Glomerular visceral epithelial cell (primary cell): ENCODE data around the gene C1QTNF6.

ENCODE experiments used
- DNase-seq: peaks from one replicate; pipeline ENCODE4 v3.0.0-alpha.2; 2016; ENCODE audit errors: extremely low spot score

C1QTNF6 gene

DNA sequence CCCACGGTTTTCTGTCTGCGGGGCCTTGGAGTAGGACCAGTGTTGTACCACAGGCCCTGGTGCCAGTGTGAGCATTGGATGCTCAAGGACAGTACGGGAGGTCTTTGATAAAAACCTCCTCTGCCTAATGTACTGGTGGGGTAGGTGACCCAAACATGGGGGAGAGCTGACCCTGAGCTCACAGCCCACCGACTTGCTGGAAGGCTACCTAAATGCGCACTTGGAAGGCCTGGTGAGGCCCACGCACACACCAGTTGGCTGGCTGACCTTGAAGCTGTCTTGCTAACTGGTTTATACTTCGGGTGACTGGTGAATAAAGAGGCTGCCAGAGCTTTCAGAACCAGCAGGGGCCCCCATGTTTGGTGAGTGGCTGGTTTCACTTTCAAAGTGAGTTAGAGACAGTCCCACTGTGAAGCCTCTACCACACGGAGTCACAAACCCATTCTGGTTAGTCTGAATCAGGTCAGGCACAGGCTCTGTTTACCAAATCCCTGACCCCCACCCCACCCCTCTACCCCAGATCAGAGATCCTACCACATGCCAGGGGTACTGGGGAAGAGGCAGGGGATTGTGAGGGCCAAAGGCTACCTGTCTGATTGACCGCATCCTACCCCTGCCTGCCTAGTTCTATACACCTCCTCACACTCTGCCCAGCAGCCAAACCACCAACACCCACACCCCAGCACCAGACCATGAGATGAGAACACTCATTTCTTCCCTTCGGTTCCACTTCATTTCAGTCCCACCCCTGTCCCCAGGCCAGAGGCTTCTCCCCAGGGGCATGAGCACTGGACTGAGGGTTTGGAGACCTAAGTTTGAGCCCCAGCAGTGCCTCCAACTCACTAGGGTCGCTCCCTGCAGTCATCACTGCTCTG, 25.6 kb downstream of the C1QTNF6 start:
- DNase-seq = no peak

DNA sequence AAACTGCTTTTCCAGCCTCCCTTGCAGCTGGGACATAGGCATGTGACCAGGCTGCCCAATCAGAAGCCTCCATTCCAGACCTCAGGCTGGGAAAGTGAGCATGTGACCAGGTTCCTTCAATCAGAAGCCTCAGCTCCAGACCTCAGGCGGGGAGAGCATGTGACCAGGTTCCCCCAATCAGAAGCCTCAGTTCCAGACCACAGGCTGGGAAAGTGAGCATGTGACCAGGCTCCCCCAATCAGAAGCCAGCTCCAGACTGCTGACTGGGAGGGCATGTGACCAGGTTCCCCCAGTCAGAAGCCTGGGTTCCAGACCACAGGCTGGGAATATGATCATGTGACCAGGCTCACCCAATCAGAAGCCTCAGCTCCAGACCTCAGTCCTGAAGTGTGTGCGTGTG, 26.6 kb downstream of the C1QTNF6 start:
- no peak for DNase-seq

DNA sequence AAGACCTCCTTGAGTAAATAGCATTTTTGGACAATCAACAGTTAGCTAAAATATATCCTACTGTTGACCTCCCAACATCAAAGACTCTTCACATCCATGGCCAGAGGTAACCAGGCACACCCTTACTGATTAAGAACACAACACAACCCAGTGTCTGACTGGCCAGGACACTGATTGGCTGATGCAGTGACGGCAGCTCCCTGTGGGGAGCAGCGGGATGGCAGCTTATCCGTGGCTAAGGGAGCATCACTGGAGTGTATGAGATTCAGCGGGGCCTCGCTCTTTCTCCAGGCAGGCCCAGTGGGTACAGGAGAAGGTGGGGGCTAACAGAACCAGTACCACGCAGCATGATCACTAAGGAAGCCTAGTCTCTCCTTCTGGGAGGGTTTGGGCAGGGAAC, 28.0 kb downstream of the C1QTNF6 start:
- DNase-seq = no peak

DNA sequence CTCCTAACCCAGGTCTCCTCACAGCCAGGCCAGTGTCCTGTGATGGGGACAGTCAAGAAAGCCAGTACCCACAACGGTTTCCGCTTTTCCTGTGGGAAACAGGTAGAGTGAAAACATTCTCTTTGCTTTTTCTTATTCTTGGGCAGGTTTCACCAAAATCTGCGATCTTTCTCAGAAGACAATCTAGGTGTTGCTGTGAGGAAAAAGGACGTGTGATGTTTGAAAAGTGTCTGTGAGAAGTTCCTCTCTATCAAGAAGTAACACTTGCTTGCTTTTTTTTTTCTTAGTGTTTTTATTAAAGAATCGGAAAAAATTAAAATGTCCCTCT, 29.1 kb downstream of the C1QTNF6 start:
- DNase-seq = no peak

DNA sequence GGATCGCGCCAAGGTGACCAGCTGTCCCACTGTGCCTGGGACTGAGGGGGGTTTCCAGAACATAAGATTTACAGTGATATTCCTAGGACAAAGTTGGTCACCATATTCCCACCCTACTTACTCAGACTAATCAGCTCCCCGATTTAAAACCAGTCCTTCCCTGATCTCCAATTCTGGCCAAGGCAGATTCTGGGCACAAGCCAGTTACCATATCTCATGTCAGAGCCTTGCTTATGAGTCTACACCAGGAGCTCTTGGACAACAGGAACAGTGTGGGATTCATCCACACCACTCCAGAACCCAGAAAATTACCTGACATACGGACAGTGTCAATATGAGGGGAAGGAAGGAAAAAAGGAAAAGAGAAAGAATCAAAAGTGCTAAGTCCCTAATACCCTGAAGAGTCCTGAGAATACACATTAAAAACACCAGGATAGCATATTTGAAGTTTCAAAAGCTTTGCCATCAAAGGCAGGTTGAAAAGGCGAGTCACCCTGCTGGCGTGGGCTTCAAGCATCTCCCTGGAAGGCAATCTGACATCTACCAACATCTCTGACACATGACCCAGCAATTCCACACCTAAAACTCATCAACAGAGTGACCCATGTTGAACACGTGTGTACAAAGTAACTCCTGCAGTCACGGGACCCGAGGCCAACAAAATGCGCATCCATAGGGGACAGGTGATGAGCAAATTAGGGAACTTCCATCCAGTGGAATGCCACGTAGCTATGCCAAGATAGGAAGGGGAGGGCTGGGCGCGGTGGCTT, 30.3 kb downstream of the C1QTNF6 start:
- DNase-seq = no peak

DNA sequence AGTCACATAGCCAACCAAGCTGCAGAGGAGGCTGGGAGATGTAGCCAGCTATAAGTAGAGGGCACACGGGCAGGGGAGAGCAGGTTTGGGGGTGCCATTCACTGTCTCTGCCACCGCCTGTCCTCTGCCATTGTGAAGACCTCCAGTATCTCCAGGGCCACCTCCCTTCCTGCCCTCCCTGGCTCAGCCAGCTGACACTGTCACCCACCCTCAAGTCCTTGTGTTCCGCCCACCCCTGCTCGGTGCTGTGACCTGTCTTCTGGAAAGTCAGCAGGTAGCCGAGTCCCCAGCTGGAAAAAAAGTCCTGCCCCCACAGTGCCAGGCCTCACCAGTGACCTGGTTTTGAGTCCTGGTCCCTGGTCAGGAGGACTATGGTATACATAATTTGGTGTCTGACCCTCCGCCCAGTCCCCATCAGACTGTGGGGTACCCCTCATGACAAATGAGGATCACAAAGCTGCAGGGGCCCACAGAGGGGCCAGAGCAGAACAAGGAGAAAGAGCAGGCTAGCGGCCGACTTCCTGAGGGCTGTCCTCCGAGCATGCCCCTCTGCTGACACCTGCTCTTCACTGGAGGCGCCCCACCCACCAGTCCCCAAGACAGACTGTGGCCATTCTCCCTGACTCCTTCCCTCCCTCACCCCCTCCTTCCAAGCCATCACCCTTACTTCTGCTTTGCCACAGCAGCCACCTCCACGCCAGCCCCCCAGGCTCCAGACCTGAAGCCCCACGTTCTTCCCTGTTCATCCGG, 31.2 kb downstream of the C1QTNF6 start:
- DNase-seq = no peak

DNA sequence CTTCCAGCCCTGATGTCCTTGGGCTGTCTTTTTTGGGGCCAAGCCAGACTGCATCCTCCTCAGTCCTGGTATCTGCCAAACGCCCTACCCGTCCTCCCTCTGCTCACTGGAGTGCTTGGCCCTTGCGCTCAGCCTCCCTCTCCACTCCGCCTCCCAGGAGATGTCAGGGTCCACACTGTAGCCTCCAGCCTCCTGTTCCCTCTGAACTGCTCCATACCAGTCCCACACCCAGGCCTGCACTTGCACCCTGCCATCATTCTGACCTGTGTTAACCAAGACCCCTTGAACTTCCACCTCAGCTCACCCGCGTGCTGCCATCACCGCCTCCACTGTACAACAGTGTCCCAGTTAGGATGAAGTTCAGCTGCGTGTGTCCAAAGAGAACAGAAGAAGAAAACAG, 32.1 kb downstream of the C1QTNF6 start:
- no peak for DNase-seq

DNA sequence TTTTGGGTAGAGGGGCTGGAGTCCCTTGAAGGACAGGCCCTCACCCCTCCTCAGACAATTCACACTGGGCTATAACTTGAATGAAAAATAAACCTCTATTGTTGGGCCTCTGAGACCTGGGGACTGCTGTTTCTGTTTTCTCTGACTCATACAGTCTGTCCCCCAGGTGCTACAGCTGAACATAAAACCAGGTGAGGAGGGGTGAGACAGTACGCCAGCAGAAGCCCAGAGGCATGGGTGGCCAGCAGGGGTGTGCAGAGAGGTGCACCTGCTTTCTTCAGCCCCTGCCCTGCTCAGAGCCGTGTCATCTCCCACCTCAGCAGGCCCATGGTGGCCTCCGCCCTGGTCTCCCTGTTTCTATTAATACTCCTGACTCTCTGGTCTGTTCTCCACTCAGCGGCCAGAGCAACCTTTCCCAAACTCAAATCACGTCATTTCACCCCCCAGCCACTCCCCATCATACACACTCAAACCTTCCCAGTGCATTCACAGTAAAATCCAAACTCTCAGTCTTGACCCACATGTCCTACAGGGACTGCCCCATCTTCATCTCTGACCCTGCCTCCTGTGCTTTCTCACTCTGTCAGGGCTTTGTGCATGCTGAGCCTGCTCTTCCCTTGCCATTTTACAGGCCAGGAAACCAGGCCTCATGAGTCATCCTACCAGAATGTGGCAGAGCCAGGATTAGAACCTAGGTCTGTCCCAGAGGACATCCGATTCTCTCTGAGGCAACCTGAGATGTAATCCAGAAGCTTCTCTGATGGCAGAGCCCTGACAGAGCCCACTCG, 32.9 kb downstream of the C1QTNF6 start:
- DNase-seq = no peak

DNA sequence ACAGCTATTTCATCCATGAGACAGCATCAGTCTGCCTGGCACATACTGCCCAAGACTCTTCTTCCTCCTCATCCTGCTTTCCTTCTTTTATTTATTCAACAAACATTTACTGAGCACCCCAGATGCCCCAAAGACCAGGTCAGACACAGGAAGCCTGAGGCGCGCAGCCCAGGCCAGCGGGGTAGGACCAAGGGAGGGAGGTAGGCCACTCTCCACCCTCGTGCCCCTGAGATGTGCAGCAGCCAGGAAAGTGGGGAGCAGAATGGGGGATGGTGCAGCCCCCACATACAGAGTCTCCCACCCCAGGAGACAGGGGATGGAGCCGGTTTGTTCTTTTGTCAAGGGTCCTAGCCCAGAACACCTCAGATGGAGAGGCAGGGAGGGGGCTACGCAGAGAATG, 34.1 kb downstream of the C1QTNF6 start:
- DNase-seq = no peak

DNA sequence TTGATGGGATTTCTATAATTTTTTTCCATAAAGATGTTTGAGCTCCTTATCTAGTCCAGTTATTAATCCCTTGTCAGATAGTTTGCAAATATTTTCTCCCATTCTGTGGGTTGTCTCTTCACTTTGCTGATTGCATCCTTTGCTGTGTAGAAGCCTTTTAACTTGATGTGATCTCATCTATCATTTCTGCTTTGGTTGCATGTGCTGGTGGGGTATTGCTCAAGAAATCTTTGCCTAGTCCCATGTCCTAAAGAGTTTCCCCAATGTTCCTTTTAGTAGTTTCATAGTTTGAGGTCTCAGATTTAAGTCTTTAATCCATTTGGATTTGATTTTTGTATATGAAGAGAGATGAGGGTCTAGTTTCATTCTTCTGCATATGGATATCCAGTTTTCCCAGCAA, 36.6 kb downstream of the C1QTNF6 start:
- no peak for DNase-seq

DNA sequence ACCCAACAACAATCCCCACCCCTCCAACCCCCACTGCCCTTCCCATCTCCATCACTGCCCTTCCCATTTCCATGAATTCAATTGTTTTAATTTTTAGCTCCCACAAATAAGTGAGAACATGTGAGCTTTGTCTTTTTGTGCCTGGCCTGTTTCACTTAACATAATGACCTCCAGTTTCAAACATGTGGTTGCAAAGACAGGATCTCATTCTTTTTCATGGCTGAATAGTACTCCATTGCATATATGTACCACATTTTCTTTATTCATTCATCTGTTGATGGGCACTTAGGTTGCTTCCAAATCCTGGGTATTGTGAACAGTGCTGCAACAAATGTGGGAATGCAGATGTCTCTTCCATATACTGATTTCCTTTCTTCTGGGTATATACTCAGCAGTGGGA, 37.3 kb downstream of the C1QTNF6 start:
- DNase-seq = no peak

DNA sequence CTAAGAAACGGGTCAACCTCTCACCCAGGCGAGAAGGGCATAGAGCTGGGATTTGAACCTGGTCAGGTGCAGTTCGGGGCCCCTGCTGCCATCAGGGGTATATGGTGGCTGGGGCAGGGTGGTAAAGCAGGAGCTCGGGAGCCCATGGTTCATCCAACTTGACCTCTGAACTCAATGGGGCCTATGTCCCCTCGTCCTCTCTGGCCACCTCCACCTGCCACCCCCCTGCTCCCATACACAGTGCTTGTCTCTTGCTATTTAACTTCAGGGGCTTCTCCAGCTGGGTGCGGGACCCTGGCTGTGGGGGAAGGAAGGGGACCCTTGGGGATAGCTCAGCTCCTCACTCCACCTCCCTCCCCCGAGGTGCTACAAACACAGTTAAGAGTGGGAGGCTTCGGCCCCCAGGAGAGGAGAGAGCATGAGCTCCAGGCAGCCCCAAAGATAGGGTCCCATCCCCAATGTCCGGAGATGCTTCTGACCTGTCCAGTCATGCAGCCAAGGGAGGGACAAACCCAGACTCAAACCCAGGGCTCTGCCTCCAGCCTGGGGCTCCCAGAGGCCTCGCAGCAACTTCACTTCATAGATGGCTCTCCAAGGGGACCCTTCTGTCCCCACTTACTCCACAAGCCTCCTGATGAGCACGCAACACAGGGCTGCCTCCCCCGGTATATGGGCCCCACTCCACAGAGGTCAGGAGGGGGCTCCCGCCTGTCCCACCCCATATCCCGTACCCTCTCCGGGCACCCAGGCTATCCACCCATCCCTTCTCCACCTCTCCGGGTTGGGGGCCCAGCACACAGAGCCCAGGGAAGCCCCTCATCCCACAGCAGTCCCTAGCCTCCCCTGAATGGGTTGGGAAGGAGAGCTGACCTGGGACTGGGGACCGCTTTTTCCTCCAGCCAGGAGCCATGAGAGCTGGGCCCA, 39.0 kb downstream of the C1QTNF6 start:
- DNase-seq = no peak

DNA sequence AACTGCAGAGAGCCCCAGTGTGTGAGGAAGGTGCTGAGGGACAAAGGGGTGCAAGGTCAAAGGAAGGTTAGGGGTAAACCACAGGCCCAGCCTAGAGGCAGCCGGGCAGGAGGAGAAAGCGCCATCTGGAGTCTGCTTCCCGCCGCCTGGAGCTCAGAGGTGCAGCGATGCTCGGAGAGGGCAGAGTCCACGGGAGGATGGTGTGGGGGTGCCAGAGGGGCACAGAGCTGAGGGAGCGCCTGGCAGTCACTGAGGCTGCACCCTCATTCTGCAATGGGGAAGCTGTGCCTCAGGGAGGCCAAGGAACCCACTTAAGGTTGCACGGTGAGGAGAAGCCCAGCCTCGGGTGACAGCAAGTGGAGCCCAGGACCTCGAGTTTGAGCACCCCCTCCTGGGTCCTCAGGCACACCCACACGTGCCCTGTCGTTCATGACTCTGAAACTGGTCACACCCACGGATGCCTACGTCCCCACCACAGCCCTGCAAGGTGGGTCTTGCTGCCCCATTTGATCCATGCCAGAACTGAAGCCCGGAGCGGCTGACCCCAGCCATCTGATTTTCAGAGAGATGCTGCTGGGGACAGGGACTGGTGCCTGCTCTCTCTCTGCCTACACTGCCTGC, 39.9 kb downstream of the C1QTNF6 start:
- DNase-seq = no peak

DNA sequence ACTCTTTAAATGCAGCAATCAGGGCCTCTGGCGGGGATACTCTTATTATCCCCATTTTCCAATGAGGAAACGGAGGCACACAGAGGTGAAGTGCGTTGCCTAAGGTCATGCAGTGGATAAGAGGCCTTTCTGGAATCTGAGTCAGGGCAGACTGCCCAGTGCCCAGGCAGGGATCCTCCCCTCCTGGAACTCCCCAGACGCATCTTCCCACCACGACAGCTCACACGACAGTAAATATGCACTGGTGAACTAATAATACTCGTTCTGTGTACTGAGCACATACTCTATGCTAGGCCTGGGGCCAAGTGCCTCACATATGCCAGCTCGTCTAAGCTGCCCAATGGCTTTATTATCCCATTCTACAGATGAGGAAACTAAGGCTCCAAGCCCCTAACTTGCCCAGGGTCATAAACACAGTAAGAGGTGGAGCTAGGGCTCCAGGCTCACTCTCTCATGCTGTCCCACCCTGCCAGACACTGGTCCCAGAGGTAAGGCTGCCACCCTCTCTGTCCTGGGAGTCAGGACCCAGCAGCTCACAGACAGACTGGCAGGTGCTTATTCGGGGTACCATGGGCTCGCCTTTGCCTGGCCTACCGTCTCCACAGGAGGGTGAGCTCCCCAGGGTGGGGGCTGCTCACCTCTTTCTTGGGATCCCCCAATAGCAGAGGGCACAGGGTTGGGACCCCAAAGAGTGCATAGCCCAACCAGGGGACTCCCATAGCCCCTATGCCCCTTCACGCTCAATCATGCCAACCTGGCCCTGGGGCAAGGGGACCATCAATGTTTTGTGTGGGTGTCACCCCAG, 40.7 kb downstream of the C1QTNF6 start:
- no peak for DNase-seq

DNA sequence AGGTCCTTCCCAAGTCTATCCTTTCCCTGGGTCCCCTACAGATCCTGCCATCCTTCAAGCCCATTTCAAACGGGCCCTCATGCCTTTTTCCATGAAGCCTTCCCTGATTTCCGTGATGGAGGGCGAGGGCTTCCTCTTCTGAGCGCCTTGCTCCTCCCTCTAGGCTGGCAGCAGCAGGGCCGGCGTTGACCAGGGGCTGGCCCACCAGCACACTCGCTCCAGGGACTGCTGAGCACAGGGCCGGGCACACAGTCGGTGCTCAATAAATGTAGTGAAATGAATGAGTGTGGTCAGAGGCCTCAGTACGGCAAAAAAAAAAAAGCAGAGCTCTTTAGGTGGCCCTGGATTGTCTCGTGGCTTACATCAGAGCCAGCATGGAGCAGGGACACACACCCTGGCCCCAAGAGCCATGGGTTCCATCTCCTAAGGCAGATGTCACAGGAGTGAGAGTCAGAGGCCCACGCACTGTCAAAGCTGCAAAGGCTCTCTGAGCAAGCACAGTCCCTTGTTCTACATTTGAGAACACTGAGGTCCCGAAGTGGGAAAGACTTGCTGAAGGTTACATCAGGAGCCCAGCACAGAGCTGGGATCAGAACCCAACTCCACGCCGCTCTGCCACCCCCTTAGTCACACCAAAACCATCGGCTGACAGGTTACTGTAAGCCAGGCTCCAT, 41.4 kb downstream of the C1QTNF6 start:
- no peak for DNase-seq

DNA sequence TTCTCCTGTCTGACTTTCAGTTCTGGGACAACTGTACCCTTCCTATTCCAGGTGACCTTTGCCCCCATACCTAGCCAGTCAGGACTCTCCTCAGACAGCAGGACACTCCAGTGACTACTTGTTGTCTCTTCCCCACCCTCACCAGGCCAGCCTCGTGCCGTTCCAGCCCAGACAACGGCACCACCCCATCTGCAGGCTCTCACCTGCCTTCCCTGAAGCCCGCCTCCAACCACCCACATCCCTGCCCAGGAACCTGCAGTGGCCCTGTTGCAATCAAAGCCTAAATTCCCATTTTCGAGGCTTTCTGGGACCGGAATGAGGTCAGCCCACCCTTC, 42.0 kb downstream of the C1QTNF6 start:
- DNase-seq = no peak

DNA sequence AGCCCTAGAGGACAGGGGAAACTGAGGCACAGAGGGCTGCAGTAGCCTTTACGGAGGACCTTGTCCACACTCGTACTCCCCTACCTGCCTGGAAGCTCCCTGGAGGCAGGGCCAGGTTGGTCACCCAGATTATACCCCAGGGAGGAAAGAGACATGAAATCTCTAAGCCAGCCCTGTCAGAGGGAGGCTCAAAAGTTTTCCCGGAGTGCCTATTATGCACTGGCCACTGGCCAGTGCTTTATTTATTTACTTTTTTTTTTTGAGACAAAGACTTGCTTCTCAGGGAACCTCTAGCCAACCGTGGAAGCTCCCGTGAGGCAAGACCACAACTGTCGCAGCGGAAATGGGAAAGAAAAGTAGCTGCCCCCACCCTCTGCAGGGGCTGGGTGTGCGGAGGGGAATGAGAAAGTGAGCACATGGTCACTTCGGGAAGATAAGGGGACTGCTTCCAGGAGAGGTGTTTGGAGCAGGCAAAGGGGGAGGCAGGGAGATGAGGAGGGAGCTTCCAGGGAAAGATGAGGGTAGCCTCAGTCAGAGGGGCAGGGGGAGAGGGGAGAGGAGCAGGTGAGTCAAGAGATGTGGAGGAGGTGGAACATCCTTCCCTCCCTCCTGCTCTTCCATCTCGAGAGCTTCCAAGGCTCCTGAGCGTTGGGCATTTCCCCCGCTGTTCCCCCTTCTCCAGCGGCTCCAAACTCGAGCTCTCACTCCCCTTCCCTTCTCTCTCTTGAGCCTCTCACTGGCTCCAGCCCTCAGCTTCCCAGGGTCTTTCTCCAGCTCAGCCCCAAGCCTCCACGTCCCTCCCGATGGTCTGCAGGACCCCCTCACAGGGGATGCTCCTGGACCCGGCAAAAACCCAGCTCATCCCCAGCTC, 42.6 kb downstream of the C1QTNF6 start:
- DNase-seq = no peak

DNA sequence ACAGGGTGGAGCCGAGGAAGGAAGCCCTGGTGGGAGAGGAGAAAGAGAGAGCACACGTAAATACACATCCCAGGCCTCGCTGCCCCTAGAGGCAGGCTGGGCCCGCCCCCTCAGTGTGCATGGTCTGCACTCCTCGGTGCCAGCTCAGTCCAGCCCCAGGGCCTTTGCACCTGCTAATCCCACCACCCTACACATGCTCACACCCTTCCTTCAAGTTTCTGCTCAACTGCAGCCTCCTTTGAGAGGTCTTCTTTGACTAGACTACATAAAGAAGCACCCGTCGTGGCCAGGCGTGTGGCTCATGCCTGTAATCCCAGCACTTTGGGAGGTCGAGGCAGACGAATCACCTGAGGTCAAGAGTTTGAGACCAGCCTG, 43.9 kb downstream of the C1QTNF6 start:
- no peak for DNase-seq
